Measurements from ENCODE around the gene GNG12.

GNG12 gene

DNA sequence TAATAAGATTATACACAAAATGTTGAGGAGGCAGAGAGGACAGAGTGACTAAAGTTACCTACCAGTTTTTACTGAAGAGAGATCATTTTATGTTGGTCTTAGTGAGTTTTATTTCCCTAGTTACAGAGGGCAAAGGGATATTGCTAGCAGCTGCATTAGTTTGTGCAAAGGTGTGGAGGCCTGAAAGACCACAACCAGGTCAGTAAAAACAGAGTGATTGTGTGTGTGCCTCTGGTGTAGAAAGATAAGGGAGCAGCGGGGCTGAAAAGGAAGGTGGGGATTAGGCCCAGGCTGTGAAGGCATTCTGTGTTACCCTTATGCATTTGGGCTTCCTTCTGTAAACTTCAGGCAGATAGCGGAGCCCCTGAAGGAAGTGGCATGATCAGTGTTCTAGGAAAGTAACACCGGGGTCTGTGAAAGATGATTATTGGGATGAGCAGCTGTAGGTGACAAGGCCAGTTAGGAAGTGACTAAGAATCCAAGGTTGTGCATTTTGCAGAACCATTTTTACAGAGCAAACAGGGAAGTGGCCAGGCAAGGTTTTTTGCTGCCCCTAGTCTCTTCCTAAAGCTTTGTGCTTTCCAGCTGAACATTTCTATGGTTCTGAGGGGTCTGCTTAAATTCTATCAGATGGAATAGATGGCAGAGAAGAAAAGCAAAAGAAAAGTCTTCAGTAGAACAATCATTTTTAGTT lies 144.6 kb downstream of the GNG12 start:
- Mint-ChIP-seq H3K4me1 (peaks cover 43% of the 10 kb centered on the region), H3K36me3 (ENCODE audit: low read depth) (peaks cover 13% of the 10 kb centered on the region), H3K4me3 (peak overlapping the region; percentile 8), H3K27me3 (ENCODE audit: low read depth, poor library complexity) (no peaks in the 10 kb centered on the region), H3K27ac (no peak overlapping the region), H3K9me3 (no peaks in the 10 kb centered on the region)
- TF ChIP-seq, protein P1, sequence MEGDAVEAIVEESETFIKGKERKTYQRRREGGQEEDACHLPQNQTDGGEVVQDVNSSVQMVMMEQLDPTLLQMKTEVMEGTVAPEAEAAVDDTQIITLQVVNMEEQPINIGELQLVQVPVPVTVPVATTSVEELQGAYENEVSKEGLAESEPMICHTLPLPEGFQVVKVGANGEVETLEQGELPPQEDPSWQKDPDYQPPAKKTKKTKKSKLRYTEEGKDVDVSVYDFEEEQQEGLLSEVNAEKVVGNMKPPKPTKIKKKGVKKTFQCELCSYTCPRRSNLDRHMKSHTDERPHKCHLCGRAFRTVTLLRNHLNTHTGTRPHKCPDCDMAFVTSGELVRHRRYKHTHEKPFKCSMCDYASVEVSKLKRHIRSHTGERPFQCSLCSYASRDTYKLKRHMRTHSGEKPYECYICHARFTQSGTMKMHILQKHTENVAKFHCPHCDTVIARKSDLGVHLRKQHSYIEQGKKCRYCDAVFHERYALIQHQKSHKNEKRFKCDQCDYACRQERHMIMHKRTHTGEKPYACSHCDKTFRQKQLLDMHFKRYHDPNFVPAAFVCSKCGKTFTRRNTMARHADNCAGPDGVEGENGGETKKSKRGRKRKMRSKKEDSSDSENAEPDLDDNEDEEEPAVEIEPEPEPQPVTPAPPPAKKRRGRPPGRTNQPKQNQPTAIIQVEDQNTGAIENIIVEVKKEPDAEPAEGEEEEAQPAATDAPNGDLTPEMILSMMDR (IDR thresholded peaks at IDR 0.05): no peak
- DNase-seq: no peak

DNA sequence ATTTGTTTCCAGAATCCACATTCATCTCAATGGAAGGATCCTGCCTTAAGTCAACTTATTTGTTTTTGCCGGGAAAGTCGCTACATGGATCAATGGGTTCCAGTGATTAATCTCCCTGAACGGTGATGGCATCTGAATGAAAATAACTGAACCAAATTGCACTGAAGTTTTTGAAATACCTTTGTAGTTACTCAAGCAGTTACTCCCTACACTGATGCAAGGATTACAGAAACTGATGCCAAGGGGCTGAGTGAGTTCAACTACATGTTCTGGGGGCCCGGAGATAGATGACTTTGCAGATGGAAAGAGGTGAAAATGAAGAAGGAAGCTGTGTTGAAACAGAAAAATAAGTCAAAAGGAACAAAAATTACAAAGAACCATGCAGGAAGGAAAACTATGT lies 145.6 kb downstream of the GNG12 start:
- peaks cover 47% of the 10 kb centered on the region for H3K4me1 Mint-ChIP-seq
- peak overlapping the region; percentile 10 for H3K27ac Mint-ChIP-seq
- TF ChIP-seq, protein P1 (IDR thresholded peaks at IDR 0.05): no peak

DNA sequence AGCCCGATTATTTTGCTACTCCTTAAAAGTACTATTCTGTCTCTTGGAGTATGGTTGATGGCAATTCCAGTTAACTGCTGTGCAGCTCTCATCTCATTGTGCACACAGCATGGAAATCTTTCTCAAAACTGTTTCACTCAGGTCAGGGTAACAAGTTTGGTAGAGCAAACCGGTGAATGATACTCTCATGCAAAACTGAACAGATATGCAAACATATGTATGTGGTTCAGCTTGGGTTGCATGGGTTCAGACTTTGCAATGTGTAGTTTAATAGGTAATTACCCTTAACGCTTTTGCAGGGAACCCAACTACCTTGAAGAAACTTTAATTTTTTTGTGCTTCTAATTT lies 146.1 kb downstream of the GNG12 start:
- peaks cover 47% of the 10 kb centered on the region for H3K4me1 Mint-ChIP-seq
- no peaks in the 10 kb centered on the region for H3K9me3 Mint-ChIP-seq
- no peaks in the 10 kb centered on the region for H3K27me3 Mint-ChIP-seq (ENCODE audit: low read depth, poor library complexity)
- peak overlapping the region; percentile 96 for H3K27ac Mint-ChIP-seq
- TF ChIP-seq, protein P1 (IDR thresholded peaks at IDR 0.05): no peak
- peak overlapping the region; percentile 91 for H3K4me3 Mint-ChIP-seq
- peaks cover 13% of the 10 kb centered on the region for H3K36me3 Mint-ChIP-seq (ENCODE audit: low read depth)
- no peak for DNase-seq

More for the DNA sequence above, 145.6 kb downstream of the GNG12 start:
- Mint-ChIP-seq H3K9me3 (no peaks in the 10 kb centered on the region), H3K27me3 (ENCODE audit: low read depth, poor library complexity) (no peaks in the 10 kb centered on the region), H3K4me3 (peak overlapping the region; percentile 91), H3K36me3 (ENCODE audit: low read depth) (peaks cover 13% of the 10 kb centered on the region)
- DNase-seq: no peak

DNA sequence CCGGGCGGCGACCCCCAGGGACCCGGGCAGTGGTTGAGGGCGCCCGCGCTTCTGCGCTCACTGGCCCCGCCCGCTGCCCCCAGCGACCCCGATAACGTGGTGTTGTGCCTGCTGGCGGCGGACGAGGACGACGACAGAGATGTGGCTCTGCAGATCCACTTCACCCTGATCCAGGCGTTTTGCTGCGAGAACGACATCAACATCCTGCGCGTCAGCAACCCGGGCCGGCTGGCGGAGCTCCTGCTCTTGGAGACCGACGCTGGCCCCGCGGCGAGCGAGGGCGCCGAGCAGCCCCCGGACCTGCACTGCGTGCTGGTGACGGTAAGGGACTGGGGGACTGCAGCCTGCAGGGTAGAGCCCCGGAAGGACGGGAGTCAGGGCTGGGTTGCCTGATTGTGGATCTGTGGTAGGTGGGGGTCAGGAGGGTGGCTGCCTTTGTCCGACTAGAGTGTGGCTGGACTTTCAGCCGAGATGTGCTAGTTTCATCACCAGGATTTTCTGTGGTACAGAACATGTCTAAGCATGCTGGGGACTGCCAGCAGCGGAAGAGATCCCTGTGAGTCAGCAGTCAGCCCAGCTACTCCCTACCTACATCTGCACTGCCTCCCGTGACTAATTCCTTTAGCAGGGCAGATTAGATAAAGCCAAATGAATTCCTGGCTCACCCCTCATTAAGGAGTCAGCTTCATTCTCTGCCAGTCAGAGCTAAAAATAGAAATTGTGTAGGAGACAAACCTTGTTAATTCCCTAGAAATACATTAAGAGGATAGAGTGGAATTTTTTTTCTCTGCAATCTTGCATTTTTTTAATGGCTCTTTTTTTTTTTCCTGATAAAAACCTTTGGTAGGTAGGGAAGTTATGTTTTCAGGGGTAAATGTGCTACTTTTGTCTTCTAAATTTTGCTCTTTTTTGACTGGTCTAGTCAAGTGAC lies 146.7 kb downstream of the GNG12 start:
- TF ChIP-seq, protein P1 (IDR thresholded peaks at IDR 0.05): no peak
- peak; percentile 79 for DNase-seq
- Mint-ChIP-seq H3K27ac (peak overlapping the region; percentile 96), H3K9me3 (no peaks in the 10 kb centered on the region), H3K27me3 (ENCODE audit: low read depth, poor library complexity) (no peaks in the 10 kb centered on the region), H3K4me1 (peaks cover 47% of the 10 kb centered on the region), H3K36me3 (ENCODE audit: low read depth) (peaks cover 13% of the 10 kb centered on the region), H3K4me3 (peak overlapping the region; percentile 91)

DNA sequence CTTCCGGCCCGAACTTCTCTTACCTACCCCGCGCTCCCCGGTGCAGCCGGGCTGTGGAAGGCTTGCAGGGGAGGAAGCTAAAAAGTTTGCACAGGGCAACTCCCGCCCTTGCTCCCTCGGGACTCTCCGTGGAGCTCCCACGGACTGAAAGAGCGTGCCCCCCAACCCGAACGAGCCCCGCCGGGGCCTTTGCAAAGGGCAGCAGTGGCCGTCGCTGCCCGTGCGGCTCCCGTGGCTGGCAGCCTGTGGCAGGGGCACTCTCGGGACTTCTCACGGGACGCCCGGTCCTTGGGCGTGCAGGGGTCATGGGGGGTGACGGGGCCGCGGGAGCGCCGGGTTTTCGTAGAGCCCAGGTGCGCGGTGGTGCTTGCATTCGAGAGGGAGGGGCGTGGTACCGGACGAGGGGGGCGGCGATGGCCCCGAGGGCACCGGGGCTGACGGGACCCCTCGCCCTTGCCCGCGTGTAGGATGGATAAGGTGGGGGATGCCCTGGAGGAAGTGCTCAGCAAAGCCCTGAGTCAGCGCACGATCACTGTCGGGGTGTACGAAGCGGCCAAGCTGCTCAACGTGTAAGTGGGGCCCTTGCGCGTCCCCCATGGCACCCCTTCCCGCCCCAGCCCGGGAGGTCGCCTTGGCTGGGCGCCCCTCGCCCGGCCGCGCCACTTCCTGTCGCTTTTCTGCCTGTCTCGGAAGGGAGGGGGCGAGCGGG lies 147.6 kb downstream of the GNG12 start:
- Mint-ChIP-seq H3K36me3 (ENCODE audit: low read depth) (peaks cover 13% of the 10 kb centered on the region), H3K4me1 (peaks cover 47% of the 10 kb centered on the region), H3K27ac (peak overlapping the region; percentile 96), H3K27me3 (ENCODE audit: low read depth, poor library complexity) (no peaks in the 10 kb centered on the region), H3K9me3 (no peaks in the 10 kb centered on the region), H3K4me3 (peak overlapping the region; percentile 91)
- peak; percentile 50 for DNase-seq
- TF ChIP-seq, protein P1 (IDR thresholded peaks at IDR 0.05): no peak

Data from nephron progenitor cell (in vitro differentiated cells).